Measurements from ENCODE around the gene NKG7. TPM values are rescaled to one million over a fixed set of nuclear protein-coding genes. Genes with fewer than 3 reads are reported as not detected.

NKG7 gene
- total RNA-seq, 1 experiment from 2014 or later = not detected

- peak; percentile 95 for DNase-seq (ENCODE audit: low spot score)
Measured at GRCh38 chr19:51338563-51339312, 33.7 kb downstream of the NKG7 start.

GRCh38 chr19:51337861-51338562, 34.4 kb downstream of the NKG7 start:
- no peak for DNase-seq (ENCODE audit: low spot score)

- DNase-seq (ENCODE audit: low spot score) = no peak
Measured at GRCh38 chr19:51337141-51337860, 35.2 kb downstream of the NKG7 start.

- peak; percentile 38 for DNase-seq (ENCODE audit: low spot score)
Measured at GRCh38 chr19:51333836-51334460, 38.5 kb downstream of the NKG7 start.

GRCh38 chr19:51331716-51332115, 40.7 kb downstream of the NKG7 start:
- DNase-seq (ENCODE audit: low spot score) = no peak

GRCh38 chr19:51331193-51331592, 41.3 kb downstream of the NKG7 start:
- DNase-seq (ENCODE audit: low spot score) = no peak

- DNase-seq (ENCODE audit: low spot score) = no peak
Measured at GRCh38 chr19:51330366-51330765, 42.1 kb downstream of the NKG7 start.

GRCh38 chr19:51329411-51329810, 43.0 kb downstream of the NKG7 start:
- no peak for DNase-seq (ENCODE audit: low spot score)

GRCh38 chr19:51327066-51328001, 45.1 kb downstream of the NKG7 start:
- DNase-seq (ENCODE audit: low spot score) = no peak

GRCh38 chr19:51326216-51327065, 46.0 kb downstream of the NKG7 start:
- no peak for DNase-seq (ENCODE audit: low spot score)

- DNase-seq (ENCODE audit: low spot score) = no peak
Measured at GRCh38 chr19:51325161-51325976, 47.1 kb downstream of the NKG7 start.

GRCh38 chr19:51324167-51324481, 48.3 kb downstream of the NKG7 start:
- no peak for DNase-seq (ENCODE audit: low spot score)

- DNase-seq (ENCODE audit: low spot score) = no peak
Measured at GRCh38 chr19:51323481-51324166, 48.8 kb downstream of the NKG7 start.

GRCh38 chr19:51321799-51322198, 50.7 kb downstream of the NKG7 start:
- no peak for DNase-seq (ENCODE audit: low spot score)
